Cardiac fibroblast (primary cell): Measurements from ENCODE around the gene MSI2.

Experiments
- DNase-seq, 2 donors: peaks; one replicate each; pipeline versions ENCODE4 v3.0.0 to v3.0.0-alpha.2; 2010; ENCODE audit warnings: low read depth in 2 of 2
- H3K4me3 ChIP-seq, 2 donors: replicated peaks in 1 of 2; 1 replicate in 1 of 2; 2 replicates in 1 of 2; pipeline ENCODE4 v1.5.1; 2011; ENCODE audit warnings: low read depth in 2 of 2, low read length in 2 of 2, mild to moderate bottlenecking in 2 of 2, moderate library complexity in 1 of 2
- TF ChIP-seq, protein P1 (sequence below): IDR thresholded peaks from one replicate; pipeline ENCODE4 v1.5.1; 2011; ENCODE audit warnings: low read depth, mild to moderate bottlenecking, low read length, inconsistent platforms

The MSI2 gene

DNA sequence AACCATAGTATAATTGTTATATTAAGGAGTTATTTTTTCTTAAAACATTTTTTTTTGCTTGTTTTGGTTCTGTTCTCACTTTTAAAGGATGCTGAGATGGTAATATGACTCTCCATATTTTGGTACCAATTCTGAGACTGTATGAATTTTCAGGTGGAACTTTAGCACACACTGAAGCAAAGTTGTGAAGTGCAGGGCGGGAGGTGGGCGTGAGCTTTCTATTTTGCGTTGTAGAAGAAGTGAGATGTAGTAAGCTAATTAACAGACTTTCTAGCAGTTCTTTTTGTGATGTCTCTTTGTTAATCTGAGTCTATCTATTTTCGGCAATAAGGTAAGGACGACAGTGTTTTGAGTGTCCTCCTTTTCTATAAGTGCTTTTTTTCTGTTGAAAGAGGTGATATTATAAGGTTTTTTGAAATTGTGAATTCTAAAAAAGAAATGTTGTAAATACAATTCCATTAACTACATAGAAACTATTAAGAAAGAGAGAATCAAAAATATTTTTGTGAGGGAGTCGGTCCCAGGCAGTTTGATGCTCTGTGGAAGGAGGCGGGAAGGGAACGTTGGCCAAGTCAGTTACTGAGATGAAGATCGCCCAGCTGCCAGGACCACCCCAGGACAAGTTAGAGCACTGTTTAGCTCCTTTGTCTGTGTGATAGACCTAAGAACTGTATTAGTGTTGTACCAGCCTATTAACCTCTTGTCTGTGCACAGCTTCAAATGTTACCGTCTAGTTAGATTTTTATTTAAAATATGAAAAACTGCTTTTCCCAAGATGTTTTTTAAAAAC is 423.8 kb downstream of the MSI2 start:
- H3K4me3 ChIP-seq, result no peak overlapping the region
- DNase-seq, result no peak
- TF ChIP-seq, protein P1, sequence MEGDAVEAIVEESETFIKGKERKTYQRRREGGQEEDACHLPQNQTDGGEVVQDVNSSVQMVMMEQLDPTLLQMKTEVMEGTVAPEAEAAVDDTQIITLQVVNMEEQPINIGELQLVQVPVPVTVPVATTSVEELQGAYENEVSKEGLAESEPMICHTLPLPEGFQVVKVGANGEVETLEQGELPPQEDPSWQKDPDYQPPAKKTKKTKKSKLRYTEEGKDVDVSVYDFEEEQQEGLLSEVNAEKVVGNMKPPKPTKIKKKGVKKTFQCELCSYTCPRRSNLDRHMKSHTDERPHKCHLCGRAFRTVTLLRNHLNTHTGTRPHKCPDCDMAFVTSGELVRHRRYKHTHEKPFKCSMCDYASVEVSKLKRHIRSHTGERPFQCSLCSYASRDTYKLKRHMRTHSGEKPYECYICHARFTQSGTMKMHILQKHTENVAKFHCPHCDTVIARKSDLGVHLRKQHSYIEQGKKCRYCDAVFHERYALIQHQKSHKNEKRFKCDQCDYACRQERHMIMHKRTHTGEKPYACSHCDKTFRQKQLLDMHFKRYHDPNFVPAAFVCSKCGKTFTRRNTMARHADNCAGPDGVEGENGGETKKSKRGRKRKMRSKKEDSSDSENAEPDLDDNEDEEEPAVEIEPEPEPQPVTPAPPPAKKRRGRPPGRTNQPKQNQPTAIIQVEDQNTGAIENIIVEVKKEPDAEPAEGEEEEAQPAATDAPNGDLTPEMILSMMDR, result no peak

DNA sequence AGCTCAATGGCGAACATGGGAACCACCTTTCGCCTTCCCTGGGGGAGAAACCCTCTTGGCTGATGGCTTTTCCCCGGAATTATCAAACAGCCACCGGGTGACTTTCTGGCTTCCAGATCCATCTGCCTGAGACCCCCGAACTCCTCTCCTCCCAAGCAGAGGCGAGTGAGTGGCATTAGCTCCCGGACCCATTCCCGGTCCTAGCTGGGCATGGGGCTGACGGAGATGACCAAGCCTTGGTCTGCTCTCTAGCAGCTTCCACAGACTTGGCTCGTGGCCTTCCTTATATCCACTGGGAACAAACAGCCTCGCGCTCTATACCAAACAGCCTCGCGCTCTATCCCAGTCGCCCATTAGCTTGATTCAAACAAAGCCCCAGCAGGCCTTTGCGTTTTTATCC is 426.4 kb downstream of the MSI2 start:
- no peak for DNase-seq
- TF ChIP-seq, protein P1, result no peak
- no peak overlapping the region for H3K4me3 ChIP-seq

DNA sequence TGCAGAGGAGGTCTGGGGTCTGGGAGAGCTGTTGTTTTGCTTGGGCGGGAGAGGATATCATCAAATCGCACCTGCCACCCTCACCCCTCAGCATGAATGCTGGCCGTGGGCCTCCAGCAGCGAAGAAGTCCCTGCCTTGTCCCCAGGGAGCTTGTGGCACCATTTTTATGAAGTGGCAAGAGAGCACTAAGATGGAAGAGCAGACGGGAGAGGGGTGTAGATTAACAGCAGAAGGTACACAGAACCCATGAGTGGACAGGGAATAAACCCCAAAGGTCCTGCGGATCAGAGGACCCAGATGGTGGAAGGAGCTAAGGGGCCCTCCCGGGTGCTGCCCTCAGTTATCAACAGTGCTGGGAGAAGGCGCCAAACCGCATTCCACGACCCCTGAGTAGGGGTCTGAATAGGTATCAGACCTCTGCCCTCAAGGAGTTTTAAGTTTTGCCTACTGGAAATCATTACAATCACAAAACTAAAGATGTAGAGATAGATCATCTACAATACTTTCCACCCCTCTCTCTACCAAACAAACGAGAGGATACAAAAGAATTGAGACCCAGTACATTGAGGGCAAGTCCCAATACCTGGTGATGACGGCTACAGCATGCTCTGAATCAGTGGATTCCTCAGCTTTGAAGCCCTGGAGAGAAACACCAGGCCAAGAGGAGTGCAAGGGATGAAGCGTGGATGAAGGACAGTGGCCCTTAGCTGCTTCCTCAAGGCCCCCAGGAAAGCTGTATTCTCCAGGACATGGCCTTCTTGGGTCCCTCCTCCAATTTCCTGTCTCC is 428.6 kb downstream of the MSI2 start:
- no peak for DNase-seq
- H3K4me3 ChIP-seq, result no peak overlapping the region
- TF ChIP-seq, protein P1, result no peak

DNA sequence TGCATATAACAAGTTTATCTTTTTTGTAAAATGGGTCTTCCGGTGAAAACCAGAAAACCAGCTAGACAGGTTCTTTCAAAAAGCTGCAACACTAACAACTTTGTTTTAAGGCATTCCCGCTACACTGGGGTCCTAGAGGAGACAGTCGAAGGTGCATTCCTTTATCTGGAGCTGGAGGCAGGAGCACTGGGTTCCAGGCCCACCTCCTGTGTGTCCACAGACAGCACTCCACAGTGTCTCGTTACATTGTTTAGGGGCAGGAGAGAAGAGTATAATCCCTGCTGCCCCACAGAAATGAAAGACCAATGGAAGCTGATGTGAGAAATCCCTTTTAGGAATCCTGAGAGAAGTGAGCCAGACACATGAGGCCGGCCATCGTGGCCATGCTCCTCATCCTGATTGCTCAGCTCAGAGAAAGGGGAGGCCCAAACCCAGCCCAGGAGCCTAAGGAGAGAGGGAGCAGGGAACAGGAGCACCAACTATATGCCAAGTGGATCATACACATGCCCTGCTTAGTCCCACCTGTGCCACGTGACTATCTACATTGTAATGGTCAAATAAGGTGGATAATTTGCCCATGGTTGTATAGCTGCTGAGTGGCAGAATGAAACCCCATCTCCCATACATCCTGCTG is 429.3 kb downstream of the MSI2 start:
- TF ChIP-seq, protein P1, result no peak
- no peak overlapping the region for H3K4me3 ChIP-seq
- DNase-seq, result no peak

DNA sequence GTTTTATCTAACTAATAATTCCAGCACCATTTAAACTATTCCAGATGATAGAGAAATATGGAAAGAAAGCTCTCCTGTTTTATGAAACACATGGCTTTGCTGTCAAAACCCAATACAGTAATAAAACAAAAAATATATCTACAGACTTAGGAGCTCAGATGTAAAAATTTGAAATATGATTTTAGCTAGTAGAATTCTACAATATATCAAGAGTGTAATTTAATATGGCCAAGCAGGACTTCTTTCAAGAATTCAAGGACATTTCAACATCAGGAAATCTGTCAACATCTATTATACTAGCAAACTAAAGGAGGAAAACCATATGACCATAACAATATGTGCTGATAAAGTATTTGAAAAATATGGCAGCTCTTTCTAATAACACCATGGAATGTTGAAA is 431.3 kb downstream of the MSI2 start:
- no peak overlapping the region for H3K4me3 ChIP-seq
- TF ChIP-seq, protein P1, result no peak

DNA sequence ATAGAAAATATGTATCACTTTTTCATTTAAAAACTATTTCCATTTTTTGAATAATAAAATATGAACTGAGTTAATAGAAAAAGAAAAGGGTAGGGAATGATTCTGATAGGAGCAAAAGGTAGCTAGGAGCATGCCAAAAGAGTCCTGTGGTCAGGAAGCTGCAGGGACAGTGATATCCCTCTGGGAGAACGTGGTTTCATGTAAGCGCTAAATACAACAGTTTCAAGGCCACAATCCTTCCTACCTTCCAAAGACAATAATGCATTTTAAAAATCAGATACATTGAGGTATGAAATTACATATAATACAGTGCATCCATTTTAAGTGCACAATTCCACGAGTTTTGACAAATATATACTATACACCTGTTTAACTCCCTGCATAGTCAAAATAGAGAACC is 432.9 kb downstream of the MSI2 start:
- no peak overlapping the region for H3K4me3 ChIP-seq
- DNase-seq, result no peak
- TF ChIP-seq, protein P1, result no peak

More for the DNA sequence above, 431.3 kb downstream of the MSI2 start:
- DNase-seq, result no peak
